DOHH2 (cell line): ENCODE data around the gene HDAC6.

ENCODE experiments used
- H3F3A ChIP-seq: fragments of 200-600 bp; sonication (generic), shearing (Covaris generic); 2 replicates; pipeline ENCODE4 v1.6.0; 2016; ENCODE audit warnings: antibody characterized with exemption, mild to moderate bottlenecking; ENCODE audit not compliant: control insufficient read depth, insufficient read depth
- H3K27ac ChIP-seq: fragments of 200-600 bp; sonication (generic); 2 replicates; pipeline ENCODE4 v1.5.1; 2014; ENCODE audit warnings: low read depth, mild to moderate bottlenecking, low read length, moderate library complexity
- H3K27me3 ChIP-seq: fragments of 200-600 bp; sonication (generic); 2 replicates; pipeline ENCODE4 v1.6.1; 2014; ENCODE audit warnings: mild to moderate bottlenecking, low read length, mixed read lengths; ENCODE audit not compliant: control insufficient read depth
- H3K36me3 ChIP-seq: fragments of 200-600 bp; sonication (generic); 2 replicates; pipeline ENCODE4 v1.6.1; 2014; ENCODE audit warnings: mild to moderate bottlenecking, low read length, moderate library complexity, mixed read lengths; ENCODE audit not compliant: control insufficient read depth
- H3K4me1 ChIP-seq: fragments of 200-600 bp; sonication (generic); 2 replicates; pipeline ENCODE4 v1.6.1; 2014; ENCODE audit warnings: mild to moderate bottlenecking, low read length, mixed read lengths; ENCODE audit not compliant: control insufficient read depth
- H3K4me2 ChIP-seq: fragments of 200-600 bp; sonication (generic); 2 replicates; pipeline ENCODE4 v1.6.0; 2014; ENCODE audit warnings: mild to moderate bottlenecking, low read length, moderate library complexity
- H3K4me3 ChIP-seq: fragments of 200-600 bp; sonication (generic); 2 replicates; pipeline ENCODE4 v1.5.1; 2014; ENCODE audit warnings: mild to moderate bottlenecking, low read length, mixed read lengths
- H3K79me2 ChIP-seq: fragments of 200-600 bp; sonication (generic); 2 replicates; pipeline ENCODE4 v1.6.1; 2014; ENCODE audit warnings: mild to moderate bottlenecking, low read length, mixed read lengths; ENCODE audit not compliant: control insufficient read depth
- H3K9me2 ChIP-seq: fragments of 200-600 bp; sonication (generic); replicated peaks from 2 replicates; pipeline ENCODE4 v1.6.1; 2014; ENCODE audit warnings: mild to moderate bottlenecking, low read length, mixed read lengths; ENCODE audit not compliant: control insufficient read depth
- H3K9me3 ChIP-seq: fragments of 200-600 bp; sonication (generic); 2 replicates; pipeline ENCODE4 v1.6.1; 2014; ENCODE audit warnings: antibody characterized with exemption, low read length, mixed read lengths; ENCODE audit not compliant: control insufficient read depth, insufficient read depth
- H4K20me1 ChIP-seq: fragments of 200-600 bp; sonication (generic); 2 replicates; pipeline ENCODE4 v1.6.0; 2014; ENCODE audit warnings: low read depth, mild to moderate bottlenecking, antibody characterized with exemption, low read length, moderate library complexity; ENCODE audit not compliant: control insufficient read depth, insufficient read depth
- CTCF ChIP-seq: fragments of 200-600 bp; sonication (generic); IDR thresholded peaks from one replicate; pipeline ENCODE4 v1.5.1; 2014; ENCODE audit warnings: antibody characterized with exemption, mild to moderate bottlenecking, low read depth, low read length; ENCODE audit not compliant: poor library complexity, severe bottlenecking
- EZH2phosphoT487 ChIP-seq: fragments of 200-600 bp; sonication (generic); IDR thresholded peaks from 2 replicates; pipeline ENCODE4 v1.6.1; 2017; ENCODE audit warnings: borderline replicate concordance, mild to moderate bottlenecking, antibody characterized with exemption, low read length, moderate library complexity, mixed read lengths

Gene HDAC6

DNA sequence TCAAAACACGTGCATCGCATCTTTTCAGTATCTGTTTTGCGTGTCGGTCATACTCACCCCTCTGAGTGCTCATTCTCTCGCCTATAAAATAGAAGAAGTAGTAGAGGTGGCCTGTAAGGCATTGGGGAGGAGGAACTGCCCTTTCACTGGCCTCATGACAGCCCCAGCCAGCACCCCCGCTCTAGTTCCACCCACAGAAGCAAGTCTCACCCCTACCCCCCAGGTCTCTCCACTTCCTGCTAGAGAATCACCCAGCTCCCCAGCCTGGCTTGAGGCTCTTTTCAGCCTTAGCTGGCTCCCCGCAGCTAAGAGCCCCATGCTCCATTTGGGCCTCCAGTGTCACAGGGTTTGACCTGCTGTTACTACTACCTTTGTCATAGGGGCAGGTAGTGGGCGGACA is 11.8 kb downstream of the HDAC6 start:
- no peaks in the 10 kb centered on the region for H3K27me3 ChIP-seq
- H4K20me1 ChIP-seq, result no peaks in the 10 kb centered on the region
- no peak overlapping the region for H3K27ac ChIP-seq
- H3F3A ChIP-seq, result no peaks in the 10 kb centered on the region
- no peak overlapping the region for H3K4me3 ChIP-seq
- H3K36me3 ChIP-seq, result no peaks in the 10 kb centered on the region
- no peaks in the 10 kb centered on the region for H3K79me2 ChIP-seq
- no peak overlapping the region for H3K4me2 ChIP-seq
- H3K9me2 ChIP-seq, result no peaks in the 10 kb centered on the region
- no peaks in the 10 kb centered on the region for H3K4me1 ChIP-seq
- TF ChIP-seq EZH2phosphoT487, result no peak
- no peak for TF ChIP-seq CTCF
- no peaks in the 10 kb centered on the region for H3K9me3 ChIP-seq

DNA sequence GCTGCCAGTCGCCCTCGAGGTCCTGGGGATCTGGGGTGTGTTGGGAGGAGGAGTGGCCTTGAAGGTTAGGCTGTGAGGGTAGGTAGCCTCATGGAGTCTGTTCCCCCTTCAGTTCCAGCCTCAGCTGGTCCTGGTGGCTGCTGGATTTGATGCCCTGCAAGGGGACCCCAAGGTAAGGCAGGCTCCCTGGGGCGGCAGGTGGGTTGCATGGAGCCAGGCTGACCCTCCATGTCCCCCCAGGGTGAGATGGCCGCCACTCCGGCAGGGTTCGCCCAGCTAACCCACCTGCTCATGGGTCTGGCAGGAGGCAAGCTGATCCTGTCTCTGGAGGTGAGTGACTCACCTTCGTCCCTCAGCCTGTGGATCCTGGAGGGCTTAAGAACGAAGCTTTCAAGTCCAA is 12.9 kb downstream of the HDAC6 start:
- Histone ChIP-seq H3K9me3 (no peaks in the 10 kb centered on the region), H3K4me2 (no peak overlapping the region), H3F3A (no peaks in the 10 kb centered on the region), H3K27ac (no peak overlapping the region), H3K79me2 (no peaks in the 10 kb centered on the region), H3K9me2 (no peaks in the 10 kb centered on the region), H3K4me1 (no peaks in the 10 kb centered on the region), H3K27me3 (no peaks in the 10 kb centered on the region), H4K20me1 (no peaks in the 10 kb centered on the region), H3K4me3 (no peak overlapping the region), H3K36me3 (no peaks in the 10 kb centered on the region)
- no peak for TF ChIP-seq CTCF
- no peak for TF ChIP-seq EZH2phosphoT487

GRCh38 chrX:48815266-48815665 is 13.4 kb downstream of the HDAC6 start:
- Histone ChIP-seq H3K9me3 (no peaks in the 10 kb centered on the region), H4K20me1 (no peaks in the 10 kb centered on the region), H3K79me2 (no peaks in the 10 kb centered on the region), H3K27me3 (no peaks in the 10 kb centered on the region), H3K4me1 (no peaks in the 10 kb centered on the region), H3K36me3 (no peaks in the 10 kb centered on the region), H3F3A (no peaks in the 10 kb centered on the region), H3K4me3 (no peak overlapping the region), H3K4me2 (no peak overlapping the region), H3K27ac (no peak overlapping the region), H3K9me2 (no peaks in the 10 kb centered on the region)
- TF ChIP-seq CTCF (no peak), EZH2phosphoT487 (no peak)
